Glutamatergic neuron (in vitro differentiated cells): ENCODE results near the gene CACNB3. TPM values are rescaled to one million over a fixed set of nuclear protein-coding genes. Genes with fewer than 3 reads are reported as not detected.
A peak's percentile ranks its signal among the peaks of the same experiment; 100 is the strongest.
"Not testable (repeated sequence)": the region's sequence is repeated elsewhere in the genome, so short reads cannot be mapped to it uniquely, and the experiment has no call there.

Experiments
- DNase-seq: peaks from one replicate; pipeline ENCODE4 v3.0.0; 2022
- H3K27ac Mint-ChIP-seq: one replicate; pipeline ENCODE4 v1.8.0; 2020; ENCODE audit warnings: mild to moderate bottlenecking, mixed read lengths, inconsistent platforms; ENCODE audit not compliant: unreplicated experiment
- H3K27me3 Mint-ChIP-seq: one replicate; pipeline ENCODE4 v1.8.0; 2020; ENCODE audit warnings: mild to moderate bottlenecking, moderate library complexity, mixed read lengths, inconsistent platforms; ENCODE audit not compliant: unreplicated experiment
- H3K36me3 Mint-ChIP-seq: one replicate; pipeline ENCODE4 v1.8.0; 2020; ENCODE audit warnings: mild to moderate bottlenecking, mixed read lengths, inconsistent platforms; ENCODE audit not compliant: unreplicated experiment
- H3K4me1 Mint-ChIP-seq: one replicate; pipeline ENCODE4 v1.8.0; 2020; ENCODE audit warnings: mild to moderate bottlenecking, low read depth, mixed read lengths, inconsistent platforms; ENCODE audit not compliant: unreplicated experiment
- H3K4me3 Mint-ChIP-seq: one replicate; pipeline ENCODE4 v1.8.0; 2020; ENCODE audit warnings: mild to moderate bottlenecking, mixed read lengths, inconsistent platforms; ENCODE audit not compliant: unreplicated experiment
- H3K9me3 Mint-ChIP-seq: one replicate; pipeline ENCODE4 v1.8.0; 2020; ENCODE audit warnings: mild to moderate bottlenecking, moderate library complexity, mixed read lengths, inconsistent platforms; ENCODE audit not compliant: unreplicated experiment
- total RNA-seq: library from RNA; stranded (reverse); fragmentation: NEBNext Ultra II Directional; extraction: Animal tissue kit (Norgen Biotek cat#: 25700); gene quantifications from one replicate; pipeline ENCODE4 v1.2.1, GENCODE V29; 2021; ENCODE audit not compliant: unreplicated experiment
- TF ChIP-seq, protein P1 (sequence below): fragments of 200-600 bp; sonication (generic); IDR thresholded peaks from one replicate; pipeline ENCODE4 v1.5.0; 2021; ENCODE audit not compliant: partially characterized antibody, unreplicated experiment

Gene CACNB3
- total RNA-seq, 1 donor from 2014 or later: 155 TPM

DNA sequence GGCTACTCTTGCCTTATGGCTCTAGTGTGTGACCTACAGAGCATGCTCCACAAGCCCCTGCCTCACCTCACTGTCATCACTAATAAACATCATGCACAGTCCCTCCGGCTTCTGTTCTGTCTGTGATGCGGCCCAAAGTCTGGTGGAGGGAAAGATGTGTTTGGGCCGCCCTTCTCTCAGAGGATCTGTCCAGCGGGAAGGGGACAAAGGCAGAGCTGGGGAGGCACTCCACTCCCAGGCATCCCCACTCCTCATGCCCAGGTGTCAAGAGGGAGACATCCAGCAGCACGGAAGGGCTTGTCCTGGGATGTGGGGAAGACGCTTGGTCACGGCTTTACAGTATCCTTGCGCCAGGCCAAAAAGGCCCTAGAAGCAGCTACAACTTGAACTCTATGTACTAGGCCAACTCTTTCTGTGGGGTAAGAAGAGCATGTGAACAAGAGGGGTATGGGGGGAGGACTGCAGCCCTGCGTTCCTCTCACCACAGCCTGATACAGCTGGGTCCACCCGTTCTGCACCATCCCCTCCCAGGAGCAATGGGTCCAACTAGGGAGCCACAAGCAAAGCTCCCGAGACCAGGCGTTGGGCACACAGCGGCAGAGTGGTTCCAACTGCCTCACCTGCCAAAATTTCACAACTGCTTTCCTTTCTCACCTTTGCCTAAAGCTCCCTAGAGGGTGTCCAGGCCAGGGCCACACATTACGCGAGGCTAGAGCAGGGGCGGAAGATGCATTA lies 10.7 kb downstream of the CACNB3 start:
- TF ChIP-seq, protein P1, sequence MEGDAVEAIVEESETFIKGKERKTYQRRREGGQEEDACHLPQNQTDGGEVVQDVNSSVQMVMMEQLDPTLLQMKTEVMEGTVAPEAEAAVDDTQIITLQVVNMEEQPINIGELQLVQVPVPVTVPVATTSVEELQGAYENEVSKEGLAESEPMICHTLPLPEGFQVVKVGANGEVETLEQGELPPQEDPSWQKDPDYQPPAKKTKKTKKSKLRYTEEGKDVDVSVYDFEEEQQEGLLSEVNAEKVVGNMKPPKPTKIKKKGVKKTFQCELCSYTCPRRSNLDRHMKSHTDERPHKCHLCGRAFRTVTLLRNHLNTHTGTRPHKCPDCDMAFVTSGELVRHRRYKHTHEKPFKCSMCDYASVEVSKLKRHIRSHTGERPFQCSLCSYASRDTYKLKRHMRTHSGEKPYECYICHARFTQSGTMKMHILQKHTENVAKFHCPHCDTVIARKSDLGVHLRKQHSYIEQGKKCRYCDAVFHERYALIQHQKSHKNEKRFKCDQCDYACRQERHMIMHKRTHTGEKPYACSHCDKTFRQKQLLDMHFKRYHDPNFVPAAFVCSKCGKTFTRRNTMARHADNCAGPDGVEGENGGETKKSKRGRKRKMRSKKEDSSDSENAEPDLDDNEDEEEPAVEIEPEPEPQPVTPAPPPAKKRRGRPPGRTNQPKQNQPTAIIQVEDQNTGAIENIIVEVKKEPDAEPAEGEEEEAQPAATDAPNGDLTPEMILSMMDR: no peak

GRCh38 chr12:48831257-48831656 lies 13.0 kb downstream of the CACNB3 start:
- no peaks in the 10 kb centered on the region for H3K4me1 Mint-ChIP-seq
- no peak overlapping the region for H3K4me3 Mint-ChIP-seq
- H3K27me3 Mint-ChIP-seq: peaks cover 3% of the 10 kb centered on the region
- peaks cover under 1% of the 10 kb centered on the region for H3K36me3 Mint-ChIP-seq
- TF ChIP-seq, protein P1: no peak
- H3K27ac Mint-ChIP-seq: no peak overlapping the region
- peaks cover 2% of the 10 kb centered on the region for H3K9me3 Mint-ChIP-seq
- no peak for DNase-seq

More for the DNA sequence above, 10.7 kb downstream of the CACNB3 start:
- Mint-ChIP-seq H3K27me3 (peaks cover 5% of the 10 kb centered on the region), H3K27ac (peak overlapping the region; percentile 28), H3K36me3 (peaks cover 4% of the 10 kb centered on the region), H3K4me1 (no peaks in the 10 kb centered on the region), H3K9me3 (no peaks in the 10 kb centered on the region), H3K4me3 (no peak overlapping the region)
- DNase-seq: no peak

DNA sequence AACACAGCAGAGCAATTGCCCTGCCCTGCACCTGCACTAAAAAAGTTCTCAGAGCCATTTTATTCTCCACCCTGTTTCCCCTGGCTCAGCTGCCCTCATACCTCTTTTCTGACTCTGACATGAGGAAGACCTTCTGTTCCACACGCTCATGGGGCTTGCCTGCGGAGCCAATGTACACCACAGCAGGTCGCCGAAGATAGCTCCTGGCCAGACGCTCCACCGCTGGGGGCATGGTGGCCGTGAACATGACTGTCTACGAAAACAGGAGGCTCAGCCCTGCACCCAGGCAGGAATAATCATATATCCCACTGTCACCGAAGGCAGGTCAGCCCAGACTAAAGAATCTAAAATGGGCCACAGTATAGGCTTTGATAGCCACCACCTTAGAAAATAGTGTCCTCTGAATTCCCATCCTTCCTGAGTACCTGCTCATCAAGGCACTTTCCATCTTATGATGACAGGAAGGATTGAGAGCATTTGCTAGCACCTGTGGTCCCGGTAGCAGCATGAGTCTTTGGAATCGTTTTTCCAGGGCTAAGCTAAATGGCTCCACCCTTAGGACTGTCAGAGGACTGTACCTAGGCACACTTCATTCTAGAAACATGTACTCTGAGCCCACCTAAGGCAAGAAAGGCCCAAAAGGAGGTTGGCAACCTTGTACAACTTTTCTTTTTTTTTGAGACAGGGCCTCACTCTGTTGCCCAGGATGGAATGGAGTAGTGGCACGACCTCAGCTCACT lies 14.2 kb downstream of the CACNB3 start:
- H3K27me3 Mint-ChIP-seq: peaks cover 2% of the 10 kb centered on the region
- no peaks in the 10 kb centered on the region for H3K4me1 Mint-ChIP-seq
- H3K36me3 Mint-ChIP-seq: no peaks in the 10 kb centered on the region
- TF ChIP-seq, protein P1: no peak
- no peak for DNase-seq
- H3K27ac Mint-ChIP-seq: no peak overlapping the region
- H3K9me3 Mint-ChIP-seq: peaks cover 2% of the 10 kb centered on the region
- H3K4me3 Mint-ChIP-seq: no peak overlapping the region

GRCh38 chr12:48838048-48838447 lies 19.8 kb downstream of the CACNB3 start:
- DNase-seq: no peak
- H3K9me3 Mint-ChIP-seq: peaks cover 2% of the 10 kb centered on the region
- H3K36me3 Mint-ChIP-seq: no peaks in the 10 kb centered on the region
- TF ChIP-seq, protein P1: no peak
- H3K27me3 Mint-ChIP-seq: no peaks in the 10 kb centered on the region
- H3K4me3 Mint-ChIP-seq: no peak overlapping the region
- H3K27ac Mint-ChIP-seq: no peak overlapping the region
- H3K4me1 Mint-ChIP-seq: no peaks in the 10 kb centered on the region

DNA sequence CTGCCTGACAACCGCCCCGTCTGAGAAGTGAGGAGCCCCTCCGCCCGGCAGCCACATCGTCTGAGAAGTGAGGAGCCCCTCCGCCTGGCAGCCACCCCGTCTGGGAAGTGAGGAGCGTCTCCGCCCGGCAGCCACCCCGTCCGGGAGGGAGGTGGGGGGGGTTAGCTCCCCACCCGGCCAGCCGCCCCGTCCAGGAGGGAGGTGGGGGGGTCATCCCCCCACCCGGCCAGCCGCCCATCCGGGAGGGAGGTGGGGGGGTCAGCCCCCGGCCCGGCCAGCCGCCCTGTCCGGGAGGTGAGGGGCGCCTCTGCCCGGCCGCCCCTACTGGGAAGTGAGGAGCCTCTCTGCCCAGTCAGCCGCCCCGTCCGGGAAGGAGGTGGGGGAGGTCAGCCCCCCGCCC lies 23.7 kb downstream of the CACNB3 start:
- not testable (repeated sequence) for H3K27ac Mint-ChIP-seq, H3K9me3 Mint-ChIP-seq, DNase-seq, H3K4me3 Mint-ChIP-seq, H3K36me3 Mint-ChIP-seq, H3K27me3 Mint-ChIP-seq, H3K4me1 Mint-ChIP-seq
